ENCODE results near the gene UBAP2L.

The UBAP2L gene

GRCh38 chr1:154220071-154220969, at the start of gene UBAP2L:
Gene UBAP2L (plus strand): TSS chr1:154220955. CDS start chr1:154225124, 4,169 bp downstream.
- DNase-seq (ENCODE audit: low spot score), result peak; percentile 99

GRCh38 chr1:154171223-154171583, 49.6 kb upstream of the UBAP2L start:
- DNase-seq (ENCODE audit: low spot score), result no peak

- DNase-seq (ENCODE audit: low spot score), result no peak
These were observed 48.9 kb upstream of the UBAP2L start for GRCh38 chr1:154171880-154172279.

- DNase-seq (ENCODE audit: low spot score), result no peak
These were observed 46.1 kb upstream of the UBAP2L start for GRCh38 chr1:154174654-154175053.

- DNase-seq (ENCODE audit: low spot score), result no peak
These were observed 44.4 kb upstream of the UBAP2L start for GRCh38 chr1:154176337-154176736.

- no peak for DNase-seq (ENCODE audit: low spot score)
These were observed 42.7 kb upstream of the UBAP2L start for GRCh38 chr1:154178013-154178412.

GRCh38 chr1:154178911-154179811, 41.6 kb upstream of the UBAP2L start:
- no peak for DNase-seq (ENCODE audit: low spot score)

- DNase-seq (ENCODE audit: low spot score), result no peak
These were observed 40.6 kb upstream of the UBAP2L start for GRCh38 chr1:154179946-154180687.

- DNase-seq (ENCODE audit: low spot score), result no peak
These were observed 38.8 kb upstream of the UBAP2L start for GRCh38 chr1:154181944-154182343.

GRCh38 chr1:154182344-154183045, 38.3 kb upstream of the UBAP2L start:
- DNase-seq (ENCODE audit: low spot score), result peak; percentile 58

- peak; percentile 93 for DNase-seq (ENCODE audit: low spot score)
These were observed 37.5 kb upstream of the UBAP2L start for GRCh38 chr1:154183046-154183915.

- DNase-seq (ENCODE audit: low spot score), result no peak
These were observed 34.6 kb upstream of the UBAP2L start for GRCh38 chr1:154186177-154186576.

- no peak for DNase-seq (ENCODE audit: low spot score)
These were observed 33.8 kb upstream of the UBAP2L start for GRCh38 chr1:154186852-154187501.

GRCh38 chr1:154190550-154190949, 30.2 kb upstream of the UBAP2L start:
- DNase-seq (ENCODE audit: low spot score), result no peak

- no peak for DNase-seq (ENCODE audit: low spot score)
These were observed 28.7 kb upstream of the UBAP2L start, which contains the start of gene TPM3 for GRCh38 chr1:154191990-154192461. Gene TPM3 (minus strand): TSS chr1:154192100. CDS start chr1:154192018, 82 bp downstream.

- DNase-seq (ENCODE audit: low spot score), result no peak
These were observed 28.3 kb upstream of the UBAP2L start for GRCh38 chr1:154192476-154192875.

- DNase-seq (ENCODE audit: low spot score), result no peak
These were observed 26.9 kb upstream of the UBAP2L start for GRCh38 chr1:154193821-154194220.

- DNase-seq (ENCODE audit: low spot score), result peak; percentile 53
These were observed 21.8 kb upstream of the UBAP2L start for GRCh38 chr1:154198756-154199562.

GRCh38 chr1:154199563-154199879, 21.2 kb upstream of the UBAP2L start:
- DNase-seq (ENCODE audit: low spot score), result no peak

All from globus pallidus (tissue), 1 donor.